ENCODE data around the gene RNF214.

GRCh38 chr11:117219455-117219854, 13.0 kb upstream of the RNF214 start:
- no peak for TF ChIP-seq EZH2 (IDR thresholded peaks at IDR 0.05; ENCODE audit: borderline replicate concordance, low read depth, low read length, severe bottlenecking)
- TF ChIP-seq, protein P1, sequence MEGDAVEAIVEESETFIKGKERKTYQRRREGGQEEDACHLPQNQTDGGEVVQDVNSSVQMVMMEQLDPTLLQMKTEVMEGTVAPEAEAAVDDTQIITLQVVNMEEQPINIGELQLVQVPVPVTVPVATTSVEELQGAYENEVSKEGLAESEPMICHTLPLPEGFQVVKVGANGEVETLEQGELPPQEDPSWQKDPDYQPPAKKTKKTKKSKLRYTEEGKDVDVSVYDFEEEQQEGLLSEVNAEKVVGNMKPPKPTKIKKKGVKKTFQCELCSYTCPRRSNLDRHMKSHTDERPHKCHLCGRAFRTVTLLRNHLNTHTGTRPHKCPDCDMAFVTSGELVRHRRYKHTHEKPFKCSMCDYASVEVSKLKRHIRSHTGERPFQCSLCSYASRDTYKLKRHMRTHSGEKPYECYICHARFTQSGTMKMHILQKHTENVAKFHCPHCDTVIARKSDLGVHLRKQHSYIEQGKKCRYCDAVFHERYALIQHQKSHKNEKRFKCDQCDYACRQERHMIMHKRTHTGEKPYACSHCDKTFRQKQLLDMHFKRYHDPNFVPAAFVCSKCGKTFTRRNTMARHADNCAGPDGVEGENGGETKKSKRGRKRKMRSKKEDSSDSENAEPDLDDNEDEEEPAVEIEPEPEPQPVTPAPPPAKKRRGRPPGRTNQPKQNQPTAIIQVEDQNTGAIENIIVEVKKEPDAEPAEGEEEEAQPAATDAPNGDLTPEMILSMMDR (IDR thresholded peaks at IDR 0.05; ENCODE audit: borderline replicate concordance, extremely low read depth, low read length, poor library complexity, severe bottlenecking): no peak
